IMR-90 (cell line): ENCODE data around the gene FGD3. TPM values are rescaled to one million over a fixed set of nuclear protein-coding genes. Genes with fewer than 3 reads are reported as not detected.

Source experiments
- ATAC-seq: fragments of 200-7000 bp; cut with Tn5 transposase; 2 replicates; pipeline ENCODE4 v1.9.1; 2020; ENCODE audit warnings: low read depth, mild to moderate bottlenecking, moderate library complexity
- BruUV-seq: library from RNA; stranded (reverse); fragments of 400-500 nt; replicated peaks from 2 replicates; lab custom pipeline; 2021; lab: Mats Ljungman, UMichigan
- CTCF ChIA-PET: fragments of 300-600 bp; formaldehyde crosslinking; extraction: SDS; loops from one replicate; lab custom pipeline; 2021; ENCODE audit warnings: antibody characterized with exemption; lab: Yijun Ruan, JAX
- POLR2A ChIA-PET: fragments of 300-600 bp; sonication (Branson Sonifier 250); formaldehyde crosslinking; loops from one replicate; lab custom pipeline; 2022; ENCODE audit warnings: antibody characterized with exemption; ENCODE audit not compliant: unreplicated experiment; lab: Charles Lee
- DNase-seq: peaks from one replicate; pipeline ENCODE4 v3.0.0; 2013
- H2AFZ ChIP-seq: replicated peaks from 2 replicates; pipeline ENCODE3; 2013; ENCODE audit warnings: low read length, mild to moderate bottlenecking; ENCODE audit not compliant: poor library complexity
- H2AK5ac ChIP-seq: 2 replicates; pipeline ENCODE4 v1.6.1; 2013; ENCODE audit warnings: low read depth, low read length, inconsistent platforms
- H2AK9ac ChIP-seq: replicated peaks from 2 replicates; pipeline ENCODE3; 2013; ENCODE audit warnings: mild to moderate bottlenecking, low read depth, low read length, moderate library complexity; ENCODE audit not compliant: poor library complexity
- H2BK120ac ChIP-seq: 2 replicates; pipeline ENCODE4 v1.6.1; 2013; ENCODE audit warnings: low read depth, low read length, inconsistent platforms
- H2BK15ac ChIP-seq: 3 replicates; pipeline ENCODE4 v1.6.1; 2013; ENCODE audit warnings: low read depth, low read length, inconsistent platforms
- H2BK20ac ChIP-seq: 2 replicates; pipeline ENCODE4 v1.6.1; 2013; ENCODE audit warnings: low read depth, mild to moderate bottlenecking, inconsistent platforms, low read length, moderate library complexity
- H2BK5ac ChIP-seq: 2 replicates; pipeline ENCODE4 v1.6.1; 2013; ENCODE audit warnings: mild to moderate bottlenecking, low read depth, low read length, inconsistent platforms; ENCODE audit not compliant: poor library complexity, severe bottlenecking
- H3K14ac ChIP-seq: replicated peaks from 2 replicates; pipeline ENCODE4 v1.6.1; 2013; ENCODE audit warnings: low read depth, low read length, inconsistent platforms
- H3K18ac ChIP-seq: 2 replicates; pipeline ENCODE4 v1.6.1; 2013; ENCODE audit warnings: low read depth, low read length, control low read depth
- H3K23ac ChIP-seq: 2 replicates; pipeline ENCODE4 v1.6.1; 2013; ENCODE audit warnings: low read depth, low read length, inconsistent platforms
- H3K27ac ChIP-seq: 2 replicates; pipeline ENCODE4 v1.5.1; 2013; ENCODE audit warnings: mild to moderate bottlenecking, control low read depth, low read length; ENCODE audit not compliant: insufficient read depth
- H3K27me3 ChIP-seq: 2 replicates; pipeline ENCODE4 v1.6.1; 2013; ENCODE audit warnings: low read length; ENCODE audit not compliant: control insufficient read depth, insufficient read depth
- H3K36me3 ChIP-seq: 2 replicates; pipeline ENCODE4 v1.6.1; 2013; ENCODE audit warnings: low read length, mixed read lengths; ENCODE audit not compliant: control insufficient read depth, insufficient read depth
- H3K4ac ChIP-seq: 2 replicates; pipeline ENCODE4 v1.6.1; 2013; ENCODE audit warnings: low read depth, low read length, inconsistent platforms
- H3K4me1 ChIP-seq: 2 replicates; pipeline ENCODE4 v1.6.1; 2013; ENCODE audit warnings: low read length, mixed read lengths; ENCODE audit not compliant: control insufficient read depth, insufficient read depth
- H3K4me2 ChIP-seq: 2 replicates; pipeline ENCODE4 v1.6.1; 2013; ENCODE audit warnings: low read depth, mild to moderate bottlenecking, control low read depth, low read length, moderate library complexity
- H3K4me3 ChIP-seq: 2 replicates; pipeline ENCODE4 v1.5.1; 2013; ENCODE audit warnings: low read depth, mild to moderate bottlenecking, control low read depth, low read length, moderate library complexity; ENCODE audit not compliant: insufficient read depth
- H3K56ac ChIP-seq: 2 replicates; pipeline ENCODE4 v1.6.1; 2013; ENCODE audit warnings: low read length, inconsistent platforms; ENCODE audit not compliant: insufficient read depth; ENCODE audit errors: extremely low read depth
- H3K79me1 ChIP-seq, 2 experiments: 2 replicates each; pipeline ENCODE4 v1.6.1; 2013; ENCODE audit warnings: low read length in 2 of 2, inconsistent platforms in 1 of 2, low read depth in 1 of 2
- H3K9ac ChIP-seq: 2 replicates; pipeline ENCODE4 v1.6.1; 2013; ENCODE audit warnings: low read depth, low read length, control low read depth
- H3K9me1 ChIP-seq: 2 replicates; pipeline ENCODE4 v1.6.1; 2013; ENCODE audit warnings: low read length, inconsistent platforms; ENCODE audit not compliant: insufficient read depth
- H3K9me3 ChIP-seq: 2 replicates; pipeline ENCODE4 v1.6.1; 2013; ENCODE audit warnings: low read length; ENCODE audit not compliant: control insufficient read depth, insufficient read depth
- H4K20me1 ChIP-seq: 2 replicates; pipeline ENCODE4 v1.6.1; 2013; ENCODE audit warnings: low read length, inconsistent platforms; ENCODE audit not compliant: insufficient read depth
- H4K5ac ChIP-seq: 2 replicates; pipeline ENCODE4 v1.6.1; 2013; ENCODE audit warnings: mild to moderate bottlenecking, low read depth, low read length, control low read depth
- H4K8ac ChIP-seq, 2 experiments: 2 replicates each; pipeline ENCODE4 v1.6.1; 2013; ENCODE audit warnings: low read depth in 2 of 2, low read length in 2 of 2, control low read depth in 1 of 2, inconsistent platforms in 1 of 2
- H4K91ac ChIP-seq: 2 replicates; pipeline ENCODE4 v1.6.1; 2013; ENCODE audit warnings: low read depth, low read length, inconsistent platforms; ENCODE audit not compliant: insufficient read depth
- BHLHE40 ChIP-seq: fragments of 150-350 bp; IDR thresholded peaks from 2 replicates; pipeline ENCODE4 v1.6.1; 2016; ENCODE audit warnings: mild to moderate bottlenecking, low read depth, low read length
- CHD1 ChIP-seq: IDR thresholded peaks from 2 replicates; pipeline ENCODE4 v1.6.1; 2012; ENCODE audit warnings: low read depth, low read length, improper control_type of control experiment
- POLR2A ChIP-seq: IDR thresholded peaks from 2 replicates; pipeline ENCODE4 v1.6.1; 2012; ENCODE audit warnings: mild to moderate bottlenecking, low read depth, low read length
- SMC3 ChIP-seq: fragments of 150-350 bp; IDR thresholded peaks from 2 replicates; pipeline ENCODE4 v1.6.1; 2016; ENCODE audit warnings: low read depth, mild to moderate bottlenecking, antibody characterized with exemption, low read length, moderate library complexity
- WGBS, 2 experiments: methylation state at CpG; one replicate each; pipeline versions ENCODE4 v1.1.5 to v1.1.7; 2013; ENCODE audit warnings: missing lambda C conversion rate in 2 of 2; ENCODE audit not compliant: insufficient read length in 1 of 2; ENCODE audit errors: extremely low coverage in 2 of 2; 5-methylcytosine and 5-hydroxymethylcytosine counted together
- dilution Hi-C: fragments of 300-500 bp; cut with HindIII; formaldehyde crosslinking; loops from one replicate; pipeline ENCODE4 v1.14.3; 2018; ENCODE audit warnings: low sequenced_read_pairs; ENCODE audit not compliant: unreplicated experiment
- in situ Hi-C: fragments of 300-500 bp; cut with MboI; formaldehyde crosslinking; loops from 3 replicates; pipeline ENCODE4 v1.14.3; 2019; ENCODE audit warnings: low sequenced_read_pairs, inconsistent platforms, mixed read lengths
- intact Hi-C: fragments of 100-400 bp; cut with micrococcal nuclease; formaldehyde crosslinking; loops from 2 replicates; pipeline ENCODE4 v1.10.0; 2022
- polyA plus RNA-seq, 3 experiments: library from polyadenylated mRNA; depleted of rRNA; stranded (reverse); fragments of >200 nt; gene quantifications; 2 replicates each; pipeline ENCODE4 v1.2.3, GENCODE V29; 2012; ENCODE audit warnings: low replicate concordance in 1 of 3
- total RNA-seq: library from RNA; depleted of rRNA; stranded (reverse); fragments of >200 nt; gene quantifications from 2 replicates; pipeline ENCODE4 v1.2.3, GENCODE V29; 2012
- TF ChIP-seq, protein P1 (sequence below): conservative IDR thresholded peaks from 2 replicates; pipeline ENCODE4 v1.5.1; 2012; ENCODE audit warnings: mild to moderate bottlenecking, low read depth, low read length, improper control_type of control experiment

FGD3 gene
- total and polyA plus RNA-seq, 2 of the 4 experiments (the other 2 are of a cell fraction): not detected

DNA sequence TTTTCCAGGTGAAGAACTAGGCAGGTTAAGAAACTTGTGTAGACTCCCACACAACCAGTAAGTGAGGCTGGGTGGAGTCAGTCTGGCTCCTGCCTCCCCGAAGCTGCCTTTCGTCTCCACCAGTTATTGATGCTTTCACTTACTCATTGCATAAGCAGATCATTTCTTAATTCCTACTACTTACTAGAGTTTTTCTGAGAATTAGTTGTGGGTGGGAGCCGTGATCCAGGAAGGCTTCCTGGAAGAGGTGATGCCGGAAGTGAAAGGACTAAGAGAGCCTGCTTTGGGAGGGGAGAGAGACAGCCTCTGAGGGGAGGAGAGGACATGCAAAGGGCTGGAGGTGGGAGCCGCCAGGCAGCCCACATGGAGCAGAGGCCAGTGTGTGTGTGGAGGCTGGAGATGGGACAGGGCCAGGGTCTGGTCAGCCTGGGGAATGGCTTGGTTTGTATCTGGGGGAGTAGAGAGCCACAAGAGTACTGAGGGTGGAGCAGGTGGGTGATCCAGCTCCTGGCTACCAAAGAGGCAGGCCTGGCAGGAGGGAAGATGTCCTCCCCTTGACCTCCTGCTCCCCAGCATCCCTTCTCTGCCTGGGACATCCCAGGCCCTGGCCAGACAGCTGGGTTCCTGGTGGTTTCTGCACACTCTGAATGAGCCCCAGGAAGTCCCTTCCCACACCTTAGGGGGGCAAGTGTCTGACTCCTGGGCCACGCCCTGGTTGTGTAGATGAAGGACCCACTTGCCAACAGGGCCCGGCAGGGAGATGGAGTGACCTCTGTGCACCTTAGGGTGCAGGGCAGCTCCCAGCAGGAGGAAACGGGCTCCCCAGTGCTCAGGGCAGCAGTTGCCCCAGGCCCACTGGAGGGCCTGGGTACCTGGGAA is 136.5 kb downstream of the FGD3 start:
- intact Hi-C loops: no loop called here
- H3K18ac ChIP-seq: no peak overlapping the region
- H3K9me1 ChIP-seq: no peaks in the 10 kb centered on the region; the same call in 1 of the 2 replicates
- H2BK20ac ChIP-seq: no peak overlapping the region
- H2BK120ac ChIP-seq: no peak overlapping the region
- in situ Hi-C loops: no loop called here
- H3K4me3 ChIP-seq: no peak overlapping the region
- H3K27ac ChIP-seq: no peak overlapping the region
- no peak overlapping the region for H3K4ac ChIP-seq
- H3K9me3 ChIP-seq: no peaks in the 10 kb centered on the region
- H4K5ac ChIP-seq: no peak overlapping the region
- H3K56ac ChIP-seq: no peak overlapping the region
- H3K14ac ChIP-seq: no peak overlapping the region
- no peak overlapping the region for H3K23ac ChIP-seq
- CTCF ChIA-PET: no interaction called here
- no TSS peak for BruUV-seq
- H3K4me2 ChIP-seq: no peak overlapping the region
- H4K91ac ChIP-seq: no peak overlapping the region
- H4K8ac ChIP-seq: no peak overlapping the region
- no peak overlapping the region for H3K9ac ChIP-seq
- H2BK5ac ChIP-seq: no peak overlapping the region
- H4K20me1 ChIP-seq: no peaks in the 10 kb centered on the region
- no peak overlapping the region for H2BK15ac ChIP-seq
- H3K4me1 ChIP-seq: peaks cover 3% of the 10 kb centered on the region
- H3K79me1 ChIP-seq: no peaks in the 10 kb centered on the region
- H3K36me3 ChIP-seq: no peaks in the 10 kb centered on the region
- H3K27me3 ChIP-seq: no peaks in the 10 kb centered on the region; the same call in 1 of the 2 replicates
- TF ChIP-seq POLR2A: no peak
- TF ChIP-seq CHD1: no peak
- TF ChIP-seq BHLHE40: no peak
- TF ChIP-seq, protein P1, sequence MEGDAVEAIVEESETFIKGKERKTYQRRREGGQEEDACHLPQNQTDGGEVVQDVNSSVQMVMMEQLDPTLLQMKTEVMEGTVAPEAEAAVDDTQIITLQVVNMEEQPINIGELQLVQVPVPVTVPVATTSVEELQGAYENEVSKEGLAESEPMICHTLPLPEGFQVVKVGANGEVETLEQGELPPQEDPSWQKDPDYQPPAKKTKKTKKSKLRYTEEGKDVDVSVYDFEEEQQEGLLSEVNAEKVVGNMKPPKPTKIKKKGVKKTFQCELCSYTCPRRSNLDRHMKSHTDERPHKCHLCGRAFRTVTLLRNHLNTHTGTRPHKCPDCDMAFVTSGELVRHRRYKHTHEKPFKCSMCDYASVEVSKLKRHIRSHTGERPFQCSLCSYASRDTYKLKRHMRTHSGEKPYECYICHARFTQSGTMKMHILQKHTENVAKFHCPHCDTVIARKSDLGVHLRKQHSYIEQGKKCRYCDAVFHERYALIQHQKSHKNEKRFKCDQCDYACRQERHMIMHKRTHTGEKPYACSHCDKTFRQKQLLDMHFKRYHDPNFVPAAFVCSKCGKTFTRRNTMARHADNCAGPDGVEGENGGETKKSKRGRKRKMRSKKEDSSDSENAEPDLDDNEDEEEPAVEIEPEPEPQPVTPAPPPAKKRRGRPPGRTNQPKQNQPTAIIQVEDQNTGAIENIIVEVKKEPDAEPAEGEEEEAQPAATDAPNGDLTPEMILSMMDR: no peak
- no peak for TF ChIP-seq SMC3
- H2AK9ac ChIP-seq: no peak overlapping the region
- H2AK5ac ChIP-seq: no peak overlapping the region
- POLR2A ChIA-PET: no interaction called here
- ATAC-seq: no peak
- WGBS, 2 experiments: 100% methylated on average over 1 of the region's 8 CpGs; no CpG with 5 or more reads in 1 of the 2 experiments
- no peak overlapping the region for H2AFZ ChIP-seq
- no peak for DNase-seq
- dilution Hi-C loops: no loop called here
